Stimulated activated CD8-positive, alpha-beta memory T cell treated with anti-CD3 and anti-CD28 coated beads, Interleukin-7, amount 100 ng/mL, for 4 hours (primary cell): ENCODE data around the gene ACAD11.
"Not testable (repeated sequence)": the region's sequence is repeated elsewhere in the genome, so short reads cannot be mapped to it uniquely, and the experiment has no call there.

Experiments
- DNase-seq, 2 donors: peaks; one replicate each; pipeline ENCODE4 v3.0.0-alpha.2; 2020; ENCODE audit warnings: low read depth in 2 of 2

Gene ACAD11

DNA sequence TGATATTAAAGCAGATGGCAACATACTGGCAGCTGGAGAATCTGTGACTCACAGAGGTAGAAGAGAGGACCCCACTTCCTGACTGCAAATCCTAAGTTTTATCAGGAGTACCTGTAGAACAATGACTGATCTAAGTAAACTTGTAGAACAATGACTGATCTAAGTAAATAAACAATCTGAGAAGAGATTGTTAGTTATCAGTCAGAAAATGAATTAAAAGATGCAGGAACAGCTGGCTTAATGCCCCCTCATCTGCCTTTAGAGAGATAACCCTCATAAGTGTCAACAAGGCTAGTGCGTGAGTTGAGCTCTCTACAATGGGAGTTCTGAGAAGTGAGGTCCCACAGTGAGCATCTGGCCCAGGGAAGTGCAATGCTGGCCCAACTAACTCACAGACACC is 14.6 kb downstream of the ACAD11 start:
- DNase-seq, result no peak

DNA sequence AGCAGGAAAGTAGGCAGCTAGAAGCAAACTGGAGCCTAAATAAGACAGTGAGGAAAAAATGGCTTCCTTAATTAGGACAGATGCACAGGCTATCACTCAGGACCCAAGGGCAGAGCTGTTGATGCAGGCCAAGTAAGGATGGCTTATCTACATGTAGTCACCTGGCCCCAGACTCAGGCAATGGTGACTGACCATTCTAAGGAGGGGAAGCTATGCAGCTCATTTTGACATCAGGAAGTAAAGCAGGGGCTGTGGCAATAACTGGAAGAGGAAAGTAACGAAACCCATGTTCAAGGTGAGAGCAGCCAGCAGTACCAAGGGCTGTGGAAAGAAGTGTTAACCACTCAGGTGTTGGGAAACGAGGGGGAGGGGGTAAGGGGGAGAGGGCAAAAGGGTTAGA is 16.2 kb downstream of the ACAD11 start:
- no peak for DNase-seq

DNA sequence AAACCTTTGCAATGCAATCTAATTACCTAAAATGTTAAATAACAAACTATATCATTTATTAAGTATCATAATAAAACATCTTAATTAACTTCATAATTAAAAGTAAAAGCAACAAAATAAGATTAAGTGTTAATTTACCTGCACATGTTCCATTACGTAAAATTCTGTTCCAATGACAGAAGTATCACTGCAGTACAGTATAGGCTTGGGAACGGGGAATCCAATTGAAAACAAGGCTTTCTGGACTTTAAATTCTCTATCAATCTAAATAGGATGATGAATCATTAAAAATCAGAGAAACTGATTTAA is 17.1 kb downstream of the ACAD11 start:
- DNase-seq, result no peak

DNA sequence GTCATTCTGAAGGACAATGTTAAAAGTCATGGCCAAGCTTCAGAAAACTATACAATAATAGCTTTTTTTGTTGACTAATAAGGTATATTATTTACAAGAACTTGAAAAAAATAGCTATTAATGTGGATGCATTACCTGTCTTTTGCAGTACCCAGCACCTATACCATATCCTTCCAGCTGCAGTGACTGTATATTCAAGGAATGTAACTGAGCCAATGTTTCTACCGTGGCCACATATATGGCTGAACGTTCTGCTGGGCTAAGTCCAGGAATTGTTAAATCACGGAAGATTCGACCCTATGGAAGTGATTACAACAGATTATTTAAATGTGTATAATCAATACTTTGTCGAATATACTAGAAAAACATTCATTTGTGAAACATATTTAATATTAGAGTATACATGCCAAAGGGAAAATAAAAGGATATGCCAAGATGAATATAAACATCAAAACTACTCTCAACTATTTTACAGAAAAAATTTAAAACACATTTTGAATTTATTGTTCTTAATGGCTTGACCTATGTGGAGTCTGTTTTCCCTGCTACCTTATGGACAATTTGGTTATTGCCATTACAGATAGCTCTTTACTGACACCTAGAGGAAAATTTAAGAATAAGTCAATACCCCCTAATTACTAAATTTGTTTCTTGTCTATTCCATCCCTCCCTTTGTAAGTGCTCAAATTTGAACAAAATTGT is 17.6 kb downstream of the ACAD11 start:
- no peak for DNase-seq

DNA sequence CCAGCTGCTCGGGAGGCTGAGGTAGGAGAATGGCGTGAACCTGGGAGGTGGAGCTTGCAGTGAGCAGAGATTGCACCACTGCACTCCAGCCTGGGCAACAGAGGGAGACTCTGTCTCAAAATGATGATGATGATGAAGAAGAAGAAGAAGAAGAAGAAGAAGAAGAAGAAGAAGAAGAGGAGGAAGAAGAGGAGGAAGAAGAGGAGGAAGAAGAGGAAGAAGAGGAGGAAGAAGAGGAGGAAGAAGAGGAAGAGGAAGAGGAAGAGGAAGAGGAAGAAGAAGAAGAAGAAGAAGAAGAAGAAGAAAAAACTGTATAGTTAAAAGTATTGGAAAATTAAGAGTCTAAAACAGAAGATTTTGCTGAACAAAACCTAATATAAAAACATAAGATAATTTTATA is 18.2 kb downstream of the ACAD11 start:
- DNase-seq, result not testable (repeated sequence)

DNA sequence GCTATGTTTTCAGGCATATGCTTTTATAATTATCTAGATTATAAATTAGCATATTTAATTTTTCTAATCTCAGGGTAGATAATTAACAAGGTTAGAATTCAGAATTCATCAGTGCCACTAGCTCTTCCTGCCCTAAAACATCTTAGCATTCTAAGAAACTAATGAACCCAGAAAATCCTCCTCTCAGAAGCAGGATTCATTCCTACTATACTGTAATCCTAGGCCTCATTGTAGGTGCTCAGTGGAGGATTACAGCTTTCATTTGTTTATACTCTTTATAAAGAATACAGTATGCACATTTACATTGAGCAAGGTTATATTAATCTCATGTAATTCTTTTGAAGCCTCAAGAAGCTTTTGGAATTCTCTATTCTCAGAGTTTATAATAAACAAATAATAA is 20.9 kb downstream of the ACAD11 start:
- no peak for DNase-seq

DNA sequence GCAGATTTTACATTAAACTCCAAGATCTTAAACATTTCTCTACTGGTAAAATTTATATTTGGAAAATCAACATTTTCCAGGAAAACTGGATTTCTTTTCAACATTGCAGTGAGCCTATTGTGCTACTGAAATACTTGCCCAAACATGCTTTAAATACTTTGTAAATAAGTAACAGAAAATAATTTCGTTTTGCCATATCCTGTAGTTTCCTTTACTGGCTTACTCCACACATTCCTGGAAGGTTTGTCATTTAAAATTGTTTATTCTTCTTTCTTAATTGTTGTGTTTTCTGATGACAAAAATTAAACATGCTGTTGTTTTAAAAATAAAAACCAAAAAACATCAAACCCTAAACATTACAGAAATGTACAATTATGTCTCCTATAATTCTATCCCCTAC is 22.0 kb downstream of the ACAD11 start:
- no peak for DNase-seq

DNA sequence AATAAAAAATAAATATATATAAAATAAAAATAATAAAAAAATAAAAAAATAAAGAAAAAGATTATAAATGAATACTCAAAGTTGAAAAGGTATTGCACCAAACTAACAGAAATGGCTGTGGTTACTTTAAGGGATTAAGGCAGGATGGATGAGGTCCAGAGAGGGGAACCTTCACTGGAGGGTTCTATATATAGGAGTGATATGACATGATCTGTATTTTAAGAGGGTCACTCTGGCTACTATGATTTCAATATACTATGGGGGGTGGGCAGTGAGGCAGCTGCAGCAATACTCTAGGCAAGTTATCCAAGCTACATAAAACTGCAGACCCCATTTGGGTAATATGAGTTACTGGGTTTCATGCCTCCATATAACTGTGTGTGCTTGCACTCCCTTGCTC is 24.6 kb downstream of the ACAD11 start:
- DNase-seq, result no peak

DNA sequence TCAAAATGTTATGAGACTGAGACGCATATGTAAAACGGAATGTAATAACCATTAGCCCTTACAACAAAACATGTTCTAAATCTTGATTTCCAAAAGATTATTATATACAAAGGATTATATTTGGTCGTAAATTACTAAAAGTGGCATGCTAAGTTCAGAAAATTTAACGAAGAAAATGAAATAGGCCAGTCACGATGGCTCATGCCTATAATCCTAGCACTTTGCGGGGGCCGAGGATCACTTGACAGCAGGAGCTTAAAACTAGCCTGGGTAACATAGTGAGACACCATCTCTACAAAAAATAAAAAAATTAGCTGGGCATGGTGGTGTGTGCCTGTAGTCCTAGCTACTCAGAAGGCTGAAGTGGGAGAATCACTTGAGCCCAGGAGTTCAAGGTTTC is 29.0 kb downstream of the ACAD11 start:
- no peak for DNase-seq

DNA sequence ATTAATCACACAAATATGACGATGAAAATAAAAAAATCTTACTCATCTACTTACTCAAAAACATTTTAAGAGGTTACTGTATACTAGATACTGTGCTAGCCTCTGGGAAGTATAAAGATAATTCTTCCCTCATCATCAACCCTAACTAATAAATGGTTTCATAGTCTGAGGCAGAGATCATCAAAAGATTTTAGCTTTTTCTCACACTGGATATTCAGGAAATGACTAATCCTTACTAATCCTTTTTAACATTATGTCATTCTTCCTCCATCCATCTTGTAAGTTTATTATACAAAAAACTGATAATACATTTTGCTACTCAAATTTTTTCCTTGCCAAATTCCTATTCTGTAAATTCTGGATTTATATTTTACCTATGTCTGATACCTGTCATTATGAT is 29.7 kb downstream of the ACAD11 start:
- DNase-seq, result no peak

DNA sequence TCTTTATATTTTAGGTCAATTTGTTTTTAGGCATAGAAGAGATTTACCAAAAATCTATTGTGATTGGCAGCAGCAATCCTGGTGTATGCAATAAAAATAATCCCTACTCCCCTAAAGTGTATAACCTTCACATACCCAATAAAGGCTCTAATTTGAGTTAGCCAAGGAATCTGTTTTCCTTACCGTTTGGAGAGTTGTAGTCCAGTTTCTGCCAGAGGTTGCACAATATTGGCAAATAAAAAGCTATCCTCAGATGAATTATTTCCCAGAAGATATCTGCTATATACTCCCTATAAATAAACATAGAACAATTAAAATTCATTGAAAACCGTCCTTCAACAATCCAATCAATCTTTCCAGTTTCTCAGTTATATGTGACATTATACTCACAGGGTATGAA is 31.5 kb downstream of the ACAD11 start:
- no peak for DNase-seq

DNA sequence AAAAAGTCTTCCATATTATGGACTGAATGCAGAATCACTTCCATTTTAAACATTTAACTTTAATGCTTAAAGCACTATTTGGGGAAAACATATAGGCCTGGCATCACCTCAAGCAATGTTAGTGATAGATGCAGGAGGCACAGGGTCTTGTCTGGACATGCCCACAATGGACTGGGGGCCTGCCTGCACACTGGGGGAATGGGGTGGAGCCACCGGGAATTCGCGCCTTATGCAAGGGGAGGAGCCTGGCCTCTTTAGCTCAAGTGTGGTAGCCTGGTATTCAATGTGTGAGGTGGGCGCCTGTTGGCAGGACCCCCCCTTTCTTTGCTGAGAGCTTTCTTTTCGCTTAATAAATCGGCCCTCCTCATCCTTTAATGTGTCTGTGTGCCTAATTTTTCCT is 32.7 kb downstream of the ACAD11 start:
- DNase-seq, result no peak

DNA sequence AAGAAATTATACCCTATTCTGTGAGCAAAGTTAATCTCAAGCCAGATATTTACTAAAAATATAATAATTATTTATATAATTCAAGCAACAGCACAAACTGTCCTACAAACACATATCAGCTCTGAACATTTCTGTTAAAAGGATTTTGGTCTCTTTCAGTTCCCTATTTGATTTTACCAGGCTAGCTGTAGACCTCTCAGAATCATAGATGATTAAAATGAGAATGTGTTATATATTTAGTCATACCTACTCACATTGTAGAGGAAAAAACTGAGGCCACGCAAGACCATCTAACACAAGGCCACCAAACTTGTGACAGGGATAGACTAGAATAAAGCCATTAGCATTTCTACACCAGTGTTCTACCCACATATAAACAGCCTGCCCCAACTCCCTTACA is 34.0 kb downstream of the ACAD11 start:
- no peak for DNase-seq

DNA sequence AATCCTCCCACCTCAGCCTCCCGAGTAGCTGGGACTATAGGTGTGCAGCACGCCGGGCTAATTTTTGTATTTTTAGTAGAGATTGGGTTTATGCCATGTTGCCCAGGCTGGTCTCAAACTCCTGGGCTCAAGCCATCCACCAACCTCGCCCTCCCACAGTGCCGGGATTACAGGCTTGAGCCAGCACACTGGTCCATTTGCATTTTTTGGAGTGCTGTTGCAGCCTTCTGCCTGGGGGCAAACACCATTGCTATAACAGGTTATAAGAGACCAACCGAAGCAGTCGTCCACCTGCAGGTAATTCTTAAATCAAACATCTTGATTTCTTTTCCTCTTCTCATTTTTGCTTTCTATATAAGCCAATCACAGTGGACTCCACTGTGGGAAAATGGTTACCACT is 34.8 kb downstream of the ACAD11 start:
- DNase-seq, result no peak

DNA sequence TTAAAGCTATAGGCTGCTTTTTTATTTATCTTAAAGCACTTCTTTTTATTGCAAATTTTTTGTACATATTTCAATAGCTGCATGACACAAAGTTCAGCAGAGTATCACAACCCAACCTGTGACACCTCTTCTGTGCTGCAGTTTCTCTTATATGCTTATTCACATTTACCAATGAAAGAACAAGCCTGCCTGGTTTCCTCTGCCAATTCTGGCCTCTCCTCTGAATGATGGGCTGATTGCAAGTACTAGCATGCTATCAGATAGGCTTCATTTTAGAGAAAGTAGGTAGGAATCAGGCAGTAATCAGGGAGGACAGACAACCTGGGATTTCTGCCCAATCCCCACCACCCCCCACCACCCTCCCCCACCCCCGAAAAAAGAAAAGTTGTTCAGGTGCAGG is 36.0 kb downstream of the ACAD11 start:
- DNase-seq, result no peak

DNA sequence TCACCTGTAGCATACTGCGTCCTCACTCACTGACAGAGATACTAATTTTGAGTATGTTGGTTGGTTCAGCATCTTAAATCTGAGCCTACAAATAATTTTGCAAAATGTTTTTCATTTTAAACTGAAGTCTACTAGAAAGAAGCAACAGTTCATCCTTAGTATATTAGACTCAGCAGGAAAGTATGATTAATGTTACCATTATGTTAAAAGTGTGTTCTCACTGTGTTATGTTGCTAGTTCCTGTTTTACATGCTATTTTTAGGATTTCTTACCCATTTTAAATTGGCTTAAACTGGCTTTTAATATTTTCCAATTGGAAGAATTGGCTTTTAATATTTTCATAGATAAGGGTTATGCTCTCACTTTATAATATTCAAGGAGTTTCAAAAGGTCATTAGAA is 36.8 kb downstream of the ACAD11 start:
- DNase-seq, result no peak

DNA sequence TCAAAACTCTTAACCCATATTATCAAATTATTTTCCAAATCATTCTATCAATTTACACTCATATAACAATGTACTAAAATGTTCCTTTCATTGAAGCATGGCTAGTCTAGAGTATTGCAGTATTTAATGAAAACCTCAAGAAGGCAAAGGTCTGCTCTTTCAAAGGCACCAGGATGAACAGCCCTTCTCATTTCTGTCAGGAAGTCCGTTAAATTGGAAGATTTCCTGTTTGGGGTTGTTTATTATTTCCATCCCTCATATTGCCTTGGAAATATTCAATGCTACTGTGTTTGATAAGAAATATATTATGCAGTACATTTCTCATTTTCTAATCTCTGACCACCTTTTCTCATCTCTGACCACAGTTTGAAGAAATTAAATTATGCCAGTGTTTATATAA is 37.5 kb downstream of the ACAD11 start:
- DNase-seq, result no peak

DNA sequence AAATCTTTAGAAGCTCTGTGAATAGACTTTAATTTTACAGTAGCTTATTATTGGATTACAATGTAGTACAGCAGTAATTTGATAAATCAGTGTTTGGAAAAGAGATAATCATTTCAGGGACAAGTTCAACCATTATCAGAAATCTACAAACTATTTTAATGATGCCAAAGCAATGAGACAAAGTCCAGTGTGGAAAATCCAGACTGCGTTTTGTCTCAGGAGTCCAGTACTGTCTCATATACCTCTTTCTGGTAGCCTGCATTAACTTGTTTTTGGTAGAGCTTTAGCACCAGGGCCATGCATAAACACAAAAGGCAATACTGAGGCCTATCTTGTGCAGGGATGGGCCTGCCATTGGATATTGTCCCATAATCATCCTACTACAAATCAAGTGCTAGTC is 42.8 kb downstream of the ACAD11 start:
- DNase-seq, result no peak

DNA sequence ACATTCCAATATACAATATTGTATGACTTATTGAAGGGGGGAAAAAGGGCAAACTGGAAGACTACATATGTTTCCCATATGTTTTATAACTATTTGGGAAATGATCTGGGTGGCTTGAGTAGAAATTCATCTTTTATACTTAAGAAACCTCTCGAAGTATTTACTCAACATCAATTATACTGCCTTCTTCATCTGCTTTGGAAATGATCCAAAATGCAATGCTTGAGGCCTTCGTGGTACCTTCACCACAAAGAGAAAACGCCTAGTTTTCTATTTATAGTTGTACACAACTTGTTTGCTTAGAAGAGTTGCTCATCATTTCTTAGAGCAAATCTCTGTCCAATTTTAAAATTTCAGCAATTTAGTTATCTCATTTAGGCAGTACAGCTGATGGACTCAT is 43.7 kb downstream of the ACAD11 start:
- DNase-seq, result no peak

DNA sequence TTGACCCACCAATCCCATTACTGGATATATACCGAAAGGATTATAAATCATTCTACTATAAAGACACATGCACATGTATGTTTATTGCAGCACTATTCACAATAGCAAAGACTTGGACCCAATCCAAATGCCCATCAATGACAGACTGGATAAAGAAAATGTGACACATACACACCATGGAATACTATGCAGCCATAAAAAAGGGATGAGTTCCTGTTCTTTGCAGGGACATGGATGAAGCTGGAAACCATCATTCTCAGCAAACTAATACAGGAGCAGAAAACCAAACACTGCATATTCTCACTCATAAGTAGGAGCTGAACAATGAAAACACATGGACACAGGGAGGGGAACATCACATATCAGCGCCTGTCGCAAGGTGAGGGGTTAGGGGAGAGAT is 44.3 kb downstream of the ACAD11 start:
- DNase-seq, result not testable (repeated sequence)

DNA sequence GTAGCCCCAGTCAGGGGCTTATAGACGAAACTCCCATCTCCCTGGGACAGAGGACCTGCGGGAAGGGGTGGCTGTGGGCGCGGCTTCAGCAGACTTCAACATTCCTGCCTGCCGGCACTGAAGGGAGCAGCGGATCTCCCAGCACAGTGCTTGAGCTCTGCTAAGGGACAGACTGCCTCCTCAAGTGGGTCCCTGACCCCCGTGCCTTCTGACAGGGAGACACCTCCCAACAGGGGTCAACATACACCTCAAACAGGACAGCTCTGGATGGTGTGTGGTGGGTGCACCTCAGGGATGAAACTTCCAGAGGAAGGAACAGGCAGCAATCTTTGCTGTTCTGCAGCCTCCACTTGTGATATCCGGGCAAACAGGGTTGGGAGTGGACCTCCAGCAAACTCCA is 53.0 kb downstream of the ACAD11 start:
- DNase-seq, result not testable (repeated sequence)

DNA sequence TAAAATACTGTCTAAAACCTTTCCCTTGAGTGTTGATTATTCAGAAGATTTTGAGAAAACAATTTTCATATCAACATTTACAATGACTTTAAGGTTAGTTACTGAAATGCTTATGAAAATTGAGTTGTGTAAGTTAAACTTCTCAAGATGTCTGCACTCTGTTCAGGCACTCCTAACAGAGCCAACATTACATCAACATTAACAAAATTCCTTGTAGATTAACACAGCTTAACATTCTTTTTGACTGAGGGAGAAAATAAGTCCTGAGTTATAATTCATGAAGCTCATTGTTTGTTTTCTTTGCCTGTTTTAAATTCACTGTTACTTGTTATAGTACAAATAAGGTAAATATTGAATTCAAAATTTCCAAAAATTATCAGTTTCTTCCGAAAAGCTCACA is 53.5 kb downstream of the ACAD11 start:
- DNase-seq, result no peak

DNA sequence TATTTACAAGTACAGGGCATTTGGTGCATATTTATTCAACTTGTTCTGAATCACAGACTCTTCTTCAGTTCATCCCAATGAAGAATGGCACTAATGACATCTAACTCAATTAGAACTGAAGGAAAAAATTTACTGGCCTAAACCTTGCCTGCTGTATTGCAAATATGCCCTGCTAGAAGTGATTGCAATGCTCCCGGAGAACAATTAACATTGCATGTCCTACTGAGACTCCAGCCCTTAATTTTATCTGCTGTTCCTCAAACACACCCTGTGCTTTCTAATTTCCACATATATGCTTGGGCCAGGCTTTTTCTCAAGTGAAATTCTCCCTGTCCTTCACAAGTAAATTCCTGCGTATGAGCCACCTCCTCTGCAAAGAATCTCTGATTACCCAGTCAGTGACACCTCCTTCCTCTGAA is 54.2 kb downstream of the ACAD11 start:
- no peak for DNase-seq

DNA sequence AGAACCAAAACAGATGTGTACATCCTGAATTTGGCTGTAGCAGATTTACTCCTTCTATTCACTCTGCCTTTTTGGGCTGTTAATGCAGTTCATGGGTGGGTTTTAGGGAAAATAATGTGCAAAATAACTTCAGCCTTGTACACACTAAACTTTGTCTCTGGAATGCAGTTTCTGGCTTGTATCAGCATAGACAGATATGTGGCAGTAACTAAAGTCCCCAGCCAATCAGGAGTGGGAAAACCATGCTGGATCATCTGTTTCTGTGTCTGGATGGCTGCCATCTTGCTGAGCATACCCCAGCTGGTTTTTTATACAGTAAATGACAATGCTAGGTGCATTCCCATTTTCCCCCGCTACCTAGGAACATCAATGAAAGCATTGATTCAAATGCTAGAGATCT is 59.0 kb downstream of the ACAD11 start:
- not testable (repeated sequence) for DNase-seq

DNA sequence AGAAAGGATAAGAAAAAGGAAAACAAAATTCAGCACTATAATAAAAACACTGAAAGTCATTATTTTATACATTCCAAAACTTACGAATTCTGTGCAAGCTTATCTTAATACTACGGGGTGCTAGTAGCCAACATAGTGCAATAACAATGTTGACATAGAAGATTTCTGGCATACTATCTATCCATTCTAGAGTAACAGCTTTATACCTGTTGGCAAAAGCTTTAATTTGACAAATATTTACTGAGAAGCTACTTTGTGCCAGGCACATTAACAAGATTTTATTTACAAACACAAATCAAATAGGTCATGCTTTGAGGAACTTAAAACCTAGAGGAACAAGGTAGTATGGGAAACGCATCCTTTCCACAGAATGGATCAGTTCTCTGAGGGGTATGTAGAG is 61.4 kb downstream of the ACAD11 start:
- no peak for DNase-seq
